Sigmoid colon (tissue), 7 donors: ENCODE results near the gene COMMD9. TPM values are rescaled to one million over a fixed set of nuclear protein-coding genes. Genes with fewer than 3 reads are reported as not detected.

Experiments used
- DNase-seq: peaks from one replicate; pipeline ENCODE4 v3.0.0-alpha.2; 2019
- H3K27ac ChIP-seq, 4 donors: fragments of 200-600 bp; sonication (generic); one replicate each; pipeline ENCODE4 v1.5.1; 2016 to 2019; ENCODE audit warnings: mild to moderate bottlenecking in 1 of 4
- H3K27me3 ChIP-seq, 3 donors: fragments of 200-600 bp; sonication (generic); one replicate each; pipeline ENCODE4 v1.5.1; 2019; ENCODE audit warnings: mild to moderate bottlenecking in 1 of 3
- H3K36me3 ChIP-seq, 4 donors: fragments of 200-600 bp; sonication (generic); one replicate each; pipeline ENCODE4 v1.5.1; 2016 to 2019
- H3K4me1 ChIP-seq, 4 donors: fragments of 200-600 bp; sonication (generic); one replicate each; pipeline ENCODE4 v1.5.1; 2017 to 2019
- H3K4me3 ChIP-seq, 4 donors: fragments of 200-600 bp; sonication (generic); one replicate each; pipeline ENCODE4 v1.5.1; 2017 to 2019; ENCODE audit warnings: mild to moderate bottlenecking in 2 of 4, moderate library complexity in 1 of 4
- H3K9me3 ChIP-seq, 4 donors: fragments of 200-600 bp in 3 of 4; sonication (generic) in 3 of 4; one replicate each; pipeline versions ENCODE4 v1.5.1 to v1.6.1; 2013 to 2019
- CTCF ChIP-seq, 4 experiments: fragments of 450-650 bp in 3 of 4; fragments of 200-600 bp in 1 of 4; IDR thresholded peaks; one replicate each; pipeline ENCODE4 v1.5.1; 2016 to 2019; ENCODE audit warnings: antibody characterized with exemption in 4 of 4, mild to moderate bottlenecking in 3 of 4, moderate library complexity in 2 of 4
- EP300 ChIP-seq, 4 donors: sonication (generic); formaldehyde crosslinking; IDR thresholded peaks; one replicate each; pipeline ENCODE4 v1.6.1; 2017; ENCODE audit warnings: antibody characterized with exemption in 4 of 4
- POLR2A ChIP-seq, 2 donors: fragments of 450-650 bp; IDR thresholded peaks; one replicate each; pipeline ENCODE4 v1.6.1; 2016; ENCODE audit warnings: antibody characterized with exemption in 2 of 2, mild to moderate bottlenecking in 2 of 2, moderate library complexity in 2 of 2
- POLR2AphosphoS5 ChIP-seq, 4 donors: sonication (generic); formaldehyde crosslinking; IDR thresholded peaks; one replicate each; pipeline ENCODE4 v1.6.1; 2017; ENCODE audit warnings: antibody characterized with exemption in 4 of 4
- WGBS, 2 donors: extraction: QIAGEN DNeasy Blood & Tissue Kit; methylation state at CpG; one replicate each; pipeline ENCODE4 v1.1.7; 2013; 5-methylcytosine and 5-hydroxymethylcytosine counted together
- intact Hi-C: fragments of 100-400 bp; cut with DNase I; formaldehyde crosslinking; loops from one replicate; pipeline ENCODE4 v1.15.1; 2023
- polyA plus RNA-seq, 3 donors: library from polyadenylated mRNA; stranded (reverse); fragments of 200-250 nt; gene quantifications; one replicate each; pipeline ENCODE4 v1.2.3, GENCODE V29; 2013
- total RNA-seq, 4 donors: library from RNA; depleted of rRNA; stranded (reverse); fragments of >200 nt; gene quantifications; one replicate each; pipeline ENCODE4 v1.1.0, GENCODE V29; 2016
- donor health status: healthy with polysubstance abuse.
- donor health status: Bipolar disorder and iron deficiency.
- donor health status: healthy.

The COMMD9 gene
- total RNA-seq, result 10 to 100 TPM; 15.5 to 44.6 (median 26.2) TPM
- polyA plus RNA-seq, result 10 to 100 TPM; 30.7 to 40.8 (median 40.2) TPM

GRCh38 chr11:36289226-36289852 is at the start of gene COMMD9:
TSS of gene COMMD9 (minus strand) at chr11:36289424. CDS start at chr11:36289412, 12 bp downstream.
- intact Hi-C loops, result loop anchor here (5.0 kb wide), 1 partner anchor 627 kb away; the partner anchor contains the start of gene TRIM44
- WGBS, 2 donors, result 0 to 1% methylated on average over 31 of the region's 31 CpGs
- peaks cover 0 to 17% (median 12%) of the 10 kb centered on the region in 4 donors for H3K4me1 ChIP-seq

GRCh38 chr11:36333897-36334296 is 44.7 kb upstream of the COMMD9 start:
- Histone ChIP-seq H3K36me3 (no peaks in the 10 kb centered on the region), H3K9me3 (no peaks in the 10 kb centered on the region), H3K27me3 (no peaks in the 10 kb centered on the region), H3K4me3 (no peak overlapping the region), H3K4me1 (no peaks in the 10 kb centered on the region), H3K27ac (no peak overlapping the region)
- no peak for DNase-seq
- intact Hi-C loops, result no loop called here
- 79 to 81% methylated on average over 2 of the region's 2 CpGs for WGBS, 2 donors
- TF ChIP-seq CTCF (IDR thresholded peaks at IDR 0.05) (no peak), POLR2AphosphoS5 (IDR thresholded peaks at IDR 0.05) (no peak), POLR2A (IDR thresholded peaks at IDR 0.05) (no peak), EP300 (IDR thresholded peaks at IDR 0.05) (no peak)

More at GRCh38 chr11:36289226-36289852, at the start of gene COMMD9:
- H3K9me3 ChIP-seq, result no peaks in the 10 kb centered on the region
- no peaks in the 10 kb centered on the region for H3K36me3 ChIP-seq
- TF ChIP-seq EP300 (IDR thresholded peaks at IDR 0.05), result no peak
- TF ChIP-seq CTCF (IDR thresholded peaks at IDR 0.05), result no peak
- TF ChIP-seq POLR2A (IDR thresholded peaks at IDR 0.05), result no peak
- peak; percentile 76 to 91 (median 90) for TF ChIP-seq POLR2AphosphoS5 (IDR thresholded peaks at IDR 0.05)
- H3K27ac ChIP-seq, result peak within 1 kb of the TSS; percentile 10 to 59 (median 42)
- H3K4me3 ChIP-seq, result peak within 1 kb of the TSS; percentile 44 to 64 (median 55)
- DNase-seq, result peak; percentile 97
- H3K27me3 ChIP-seq, result no peaks in the 10 kb centered on the region

- Histone ChIP-seq H3K9me3 (no peaks in the 10 kb centered on the region), H3K4me1 (no peaks in the 10 kb centered on the region)
- DNase-seq, result no peak
Measured at GRCh38 chr11:36333468-36333867, 44.2 kb upstream of the COMMD9 start.

GRCh38 chr11:36330411-36330810 is 41.2 kb upstream of the COMMD9 start:
- intact Hi-C loops, result no loop called here
- H3K27ac ChIP-seq, result no peak overlapping the region
- H3K27me3 ChIP-seq, result no peaks in the 10 kb centered on the region
- no peak for TF ChIP-seq POLR2A (IDR thresholded peaks at IDR 0.05)
- TF ChIP-seq CTCF (IDR thresholded peaks at IDR 0.05), result no peak
- TF ChIP-seq POLR2AphosphoS5 (IDR thresholded peaks at IDR 0.05), result no peak
- no peak for TF ChIP-seq EP300 (IDR thresholded peaks at IDR 0.05)
- no peaks in the 10 kb centered on the region for H3K4me1 ChIP-seq
- no peaks in the 10 kb centered on the region for H3K36me3 ChIP-seq
- 51 to 86% methylated on average over 2 of the region's 2 CpGs for WGBS, 2 donors
- H3K4me3 ChIP-seq, result no peak overlapping the region
- no peak for DNase-seq
- no peaks in the 10 kb centered on the region for H3K9me3 ChIP-seq

More at GRCh38 chr11:36333468-36333867, 44.2 kb upstream of the COMMD9 start:
- TF ChIP-seq POLR2AphosphoS5 (IDR thresholded peaks at IDR 0.05), result no peak
- TF ChIP-seq CTCF (IDR thresholded peaks at IDR 0.05), result no peak
- no peak for TF ChIP-seq EP300 (IDR thresholded peaks at IDR 0.05)
- no peak overlapping the region for H3K27ac ChIP-seq
- H3K4me3 ChIP-seq, result no peak overlapping the region
- H3K36me3 ChIP-seq, result no peaks in the 10 kb centered on the region
- WGBS, 2 donors, result 89 to 93% methylated on average over 1 of the region's 1 CpG
- intact Hi-C loops, result no loop called here
- H3K27me3 ChIP-seq, result no peaks in the 10 kb centered on the region
